Spleen (tissue), 7 donors: ENCODE measurements around the gene XRCC4.

Experiments
- CTCF ChIP-seq, 11 experiments: fragments of 200-600 bp in 7 of 11; fragments of 450-650 bp in 4 of 11; sonication (generic) in 4 of 11; IDR thresholded peaks in 8 of 11; conservative IDR thresholded peaks in 3 of 11; 1 replicate in 7 of 11; 2 replicates in 4 of 11; pipeline versions ENCODE4 v1.4.0 to v1.8.0; 2016 to 2021; ENCODE audit warnings: antibody characterized with exemption in 11 of 11, inconsistent platforms in 4 of 11, mild to moderate bottlenecking in 1 of 11
- POLR2A ChIP-seq, 3 donors: fragments of 450-650 bp; IDR thresholded peaks; one replicate each; pipeline ENCODE4 v1.5.1; 2017; ENCODE audit warnings: antibody characterized with exemption in 3 of 3, mild to moderate bottlenecking in 1 of 3
- donor health status: DM: no; HTN: no; CAD: no; lungs with moderate emphysema.
- donor health status: DM: no; HTN: no; CAD: no.
- donor health status: DM: no; HTN: no; CAD: no.

GRCh38 chr5:83177803-83178202 lies 100.5 kb downstream of the XRCC4 start:
- TF ChIP-seq CTCF (IDR thresholded peaks at IDR 0.05 in 8 of 11, conservative IDR thresholded peaks at IDR 0.05 in 3 of 11): no peak
- TF ChIP-seq POLR2A (IDR thresholded peaks at IDR 0.05): no peak
